Suprapubic skin (tissue), 3 donors: ENCODE results near the gene AMDHD2.

Experiments
- EP300 ChIP-seq: sonication (generic); formaldehyde crosslinking; IDR thresholded peaks from one replicate; pipeline ENCODE4 v1.6.1; 2017; ENCODE audit warnings: antibody characterized with exemption
- TF ChIP-seq, protein P1 (sequence below), 2 donors: fragments of 200-600 bp in 1 of 2; fragments of 450-650 bp in 1 of 2; sonication (generic) in 1 of 2; IDR thresholded peaks; one replicate each; pipeline ENCODE4 v1.5.1; 2016 to 2019; ENCODE audit warnings: antibody characterized with exemption in 2 of 2, mild to moderate bottlenecking in 1 of 2, moderate library complexity in 1 of 2

DNA sequence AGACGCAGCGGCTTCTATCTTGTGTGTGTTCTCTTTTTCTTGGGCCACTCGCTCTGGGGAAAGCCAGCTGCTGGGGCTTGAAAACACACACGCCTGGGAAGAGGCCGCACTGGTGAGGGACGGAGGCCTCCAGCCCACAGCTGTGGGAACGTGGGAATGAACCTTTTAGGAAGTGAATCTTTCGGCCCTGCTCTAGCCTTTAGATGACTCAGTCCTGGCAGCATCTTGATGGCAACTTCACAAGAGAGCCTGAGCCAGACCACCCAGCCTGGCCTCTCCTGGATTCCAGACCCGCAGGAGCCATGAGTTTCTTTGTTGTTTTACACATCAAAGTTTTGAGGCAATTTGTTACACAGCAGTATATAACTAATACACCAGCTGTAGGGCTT lies 15.4 kb downstream of the AMDHD2 start:
- TF ChIP-seq EP300 = no peak
- TF ChIP-seq, protein P1, sequence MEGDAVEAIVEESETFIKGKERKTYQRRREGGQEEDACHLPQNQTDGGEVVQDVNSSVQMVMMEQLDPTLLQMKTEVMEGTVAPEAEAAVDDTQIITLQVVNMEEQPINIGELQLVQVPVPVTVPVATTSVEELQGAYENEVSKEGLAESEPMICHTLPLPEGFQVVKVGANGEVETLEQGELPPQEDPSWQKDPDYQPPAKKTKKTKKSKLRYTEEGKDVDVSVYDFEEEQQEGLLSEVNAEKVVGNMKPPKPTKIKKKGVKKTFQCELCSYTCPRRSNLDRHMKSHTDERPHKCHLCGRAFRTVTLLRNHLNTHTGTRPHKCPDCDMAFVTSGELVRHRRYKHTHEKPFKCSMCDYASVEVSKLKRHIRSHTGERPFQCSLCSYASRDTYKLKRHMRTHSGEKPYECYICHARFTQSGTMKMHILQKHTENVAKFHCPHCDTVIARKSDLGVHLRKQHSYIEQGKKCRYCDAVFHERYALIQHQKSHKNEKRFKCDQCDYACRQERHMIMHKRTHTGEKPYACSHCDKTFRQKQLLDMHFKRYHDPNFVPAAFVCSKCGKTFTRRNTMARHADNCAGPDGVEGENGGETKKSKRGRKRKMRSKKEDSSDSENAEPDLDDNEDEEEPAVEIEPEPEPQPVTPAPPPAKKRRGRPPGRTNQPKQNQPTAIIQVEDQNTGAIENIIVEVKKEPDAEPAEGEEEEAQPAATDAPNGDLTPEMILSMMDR (IDR thresholded peaks at IDR 0.05) = no peak
